ENCODE results near the gene MATR3.
A peak's percentile ranks its signal among the peaks of the same experiment; 100 is the strongest.

The MATR3 gene

DNA sequence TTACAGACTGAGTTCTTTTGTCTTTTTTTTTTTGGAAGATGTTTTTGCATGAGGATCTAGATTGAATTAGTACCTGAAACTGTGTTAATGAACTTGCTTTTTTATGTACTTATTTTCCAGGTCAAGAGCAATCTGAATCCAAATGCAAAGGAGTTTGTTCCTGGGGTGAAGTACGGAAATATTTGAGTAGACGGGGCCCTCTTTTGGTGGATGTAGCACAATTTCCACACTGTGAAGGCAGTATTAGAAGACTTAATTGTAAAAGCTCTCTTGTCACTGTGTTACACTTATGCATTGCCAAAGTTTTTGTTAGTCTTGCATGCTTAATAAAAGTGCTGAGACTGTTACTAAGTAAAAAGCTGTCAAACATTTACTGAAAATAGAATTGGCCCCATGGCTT, 75.1 kb downstream of the MATR3 start:
- TF ChIP-seq, protein P1, sequence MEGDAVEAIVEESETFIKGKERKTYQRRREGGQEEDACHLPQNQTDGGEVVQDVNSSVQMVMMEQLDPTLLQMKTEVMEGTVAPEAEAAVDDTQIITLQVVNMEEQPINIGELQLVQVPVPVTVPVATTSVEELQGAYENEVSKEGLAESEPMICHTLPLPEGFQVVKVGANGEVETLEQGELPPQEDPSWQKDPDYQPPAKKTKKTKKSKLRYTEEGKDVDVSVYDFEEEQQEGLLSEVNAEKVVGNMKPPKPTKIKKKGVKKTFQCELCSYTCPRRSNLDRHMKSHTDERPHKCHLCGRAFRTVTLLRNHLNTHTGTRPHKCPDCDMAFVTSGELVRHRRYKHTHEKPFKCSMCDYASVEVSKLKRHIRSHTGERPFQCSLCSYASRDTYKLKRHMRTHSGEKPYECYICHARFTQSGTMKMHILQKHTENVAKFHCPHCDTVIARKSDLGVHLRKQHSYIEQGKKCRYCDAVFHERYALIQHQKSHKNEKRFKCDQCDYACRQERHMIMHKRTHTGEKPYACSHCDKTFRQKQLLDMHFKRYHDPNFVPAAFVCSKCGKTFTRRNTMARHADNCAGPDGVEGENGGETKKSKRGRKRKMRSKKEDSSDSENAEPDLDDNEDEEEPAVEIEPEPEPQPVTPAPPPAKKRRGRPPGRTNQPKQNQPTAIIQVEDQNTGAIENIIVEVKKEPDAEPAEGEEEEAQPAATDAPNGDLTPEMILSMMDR (IDR thresholded peaks at IDR 0.05; ENCODE audit: control insufficient read depth, extremely low read depth, insufficient read depth), result 0 out of 2 replicates have a peak, but pooled peaks have one; percentile 13
- no peak for DNase-seq (ENCODE audit: low read depth)
- H3K4me3 ChIP-seq (ENCODE audit: low read depth, low read length), result no peak overlapping the region

DNA sequence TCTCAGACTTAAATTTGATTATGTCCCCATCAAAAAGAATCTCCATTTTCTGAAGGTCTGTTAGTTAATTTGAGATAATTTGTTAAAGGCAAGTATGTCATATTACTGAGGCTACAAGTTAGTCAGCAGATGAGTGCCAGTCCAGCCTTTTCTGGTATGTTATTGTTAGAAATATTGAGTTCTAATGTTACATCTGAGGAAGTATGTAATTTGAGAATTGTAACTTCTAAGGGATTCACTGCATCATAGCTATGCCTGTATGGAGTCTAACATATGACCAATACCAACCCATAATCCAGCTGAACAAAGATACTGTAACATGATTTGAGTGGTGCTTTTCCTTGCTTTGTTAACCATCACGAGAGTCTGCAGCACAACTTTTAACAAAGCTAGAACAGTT, 75.6 kb downstream of the MATR3 start:
- H3K4me3 ChIP-seq (ENCODE audit: low read depth, low read length), result no peak overlapping the region
- TF ChIP-seq, protein P1 (IDR thresholded peaks at IDR 0.05; ENCODE audit: control insufficient read depth, extremely low read depth, insufficient read depth), result no peak
- DNase-seq (ENCODE audit: low read depth), result no peak

DNA sequence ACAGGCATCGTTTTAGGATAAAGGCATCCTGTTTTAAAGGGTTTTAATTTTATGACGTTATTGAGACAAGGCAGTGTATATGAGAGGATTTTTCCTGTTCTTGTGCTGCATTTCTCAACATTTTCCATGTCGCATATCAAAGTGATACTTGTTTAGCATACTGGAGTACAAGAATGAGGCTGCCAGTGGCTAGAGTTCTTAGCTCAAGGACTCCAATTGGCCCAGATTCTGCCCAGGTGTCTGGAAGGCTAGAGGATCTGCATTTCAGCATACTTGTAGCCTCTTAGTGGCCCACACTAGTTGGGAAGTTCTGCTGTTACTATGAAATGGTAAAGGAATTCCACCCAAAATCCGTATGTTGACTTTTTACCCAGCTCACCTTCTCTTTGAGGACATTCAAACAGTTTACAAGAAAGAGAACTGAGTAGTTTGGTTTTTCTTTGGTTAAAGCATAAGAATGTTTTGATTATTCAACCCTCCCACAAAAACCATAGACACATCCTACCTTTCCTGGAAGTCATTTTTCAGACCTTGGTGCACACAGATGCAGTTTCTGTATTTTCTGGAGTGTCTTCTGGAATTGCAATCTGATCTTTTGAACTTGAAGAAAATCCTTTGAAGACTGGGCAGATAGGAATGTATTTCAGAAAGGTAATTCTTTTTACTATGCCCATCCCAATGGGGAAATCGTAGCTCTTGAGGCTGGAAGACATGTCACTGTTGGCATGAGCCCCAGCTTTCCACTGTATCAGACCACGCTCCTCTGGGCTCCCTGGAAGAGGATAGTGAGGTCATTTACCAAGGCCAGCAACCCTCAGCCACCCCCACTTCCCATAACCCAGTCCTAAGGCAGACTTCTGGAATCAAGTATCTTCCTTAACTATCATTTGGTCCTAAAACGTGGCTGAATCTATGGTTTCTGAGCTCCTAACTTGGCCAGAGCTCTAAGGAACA, 78.2 kb downstream of the MATR3 start:
- TF ChIP-seq, protein P1 (IDR thresholded peaks at IDR 0.05; ENCODE audit: control insufficient read depth, extremely low read depth, insufficient read depth), result no peak
- no peak overlapping the region for H3K4me3 ChIP-seq (ENCODE audit: low read depth, low read length)
- no peak for DNase-seq (ENCODE audit: low read depth)

DNA sequence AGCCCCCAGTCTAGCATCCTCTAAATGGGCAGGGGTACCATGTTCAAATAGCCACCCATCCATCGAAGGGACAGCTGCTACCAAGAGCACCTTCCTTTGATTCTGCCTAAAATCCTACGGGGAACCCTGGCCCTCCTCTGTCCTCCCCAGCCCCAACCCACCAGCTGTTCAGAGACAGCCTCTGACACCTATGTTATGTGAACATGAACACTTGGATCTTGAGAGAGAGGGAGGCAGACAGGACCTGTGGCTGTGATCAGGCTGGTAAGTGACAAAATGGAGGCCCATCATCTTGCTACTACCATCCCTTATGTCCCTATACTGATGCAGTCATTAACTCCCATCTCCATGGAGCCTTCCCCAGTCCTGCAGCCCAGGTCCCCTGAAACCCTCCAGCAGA, 81.4 kb downstream of the MATR3 start:
- TF ChIP-seq, protein P1 (IDR thresholded peaks at IDR 0.05; ENCODE audit: control insufficient read depth, extremely low read depth, insufficient read depth), result no peak
- DNase-seq (ENCODE audit: low read depth), result no peak
- no peak overlapping the region for H3K4me3 ChIP-seq (ENCODE audit: low read depth, low read length)

DNA sequence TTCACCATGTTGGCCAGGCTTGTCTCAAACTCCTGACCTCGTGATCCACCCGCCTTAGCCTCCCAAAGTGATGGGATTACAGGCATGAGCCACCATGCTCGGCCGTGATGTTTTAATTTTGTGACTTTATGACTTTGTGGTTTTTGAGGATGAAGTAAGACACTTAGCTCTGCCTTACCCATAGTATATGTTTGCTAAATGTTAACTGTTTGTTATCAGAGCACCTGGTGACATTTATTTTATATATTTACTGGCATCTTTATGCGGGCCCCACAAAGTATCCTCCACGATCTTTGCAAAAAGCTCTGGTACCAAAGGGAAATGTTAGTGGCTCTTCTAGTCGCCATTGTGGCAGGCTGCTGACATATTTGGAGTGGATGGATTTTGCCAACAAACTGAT, 82.8 kb downstream of the MATR3 start:
- TF ChIP-seq, protein P1 (IDR thresholded peaks at IDR 0.05; ENCODE audit: control insufficient read depth, extremely low read depth, insufficient read depth), result no peak
- no peak overlapping the region for H3K4me3 ChIP-seq (ENCODE audit: low read depth, low read length)
- no peak for DNase-seq (ENCODE audit: low read depth)

DNA sequence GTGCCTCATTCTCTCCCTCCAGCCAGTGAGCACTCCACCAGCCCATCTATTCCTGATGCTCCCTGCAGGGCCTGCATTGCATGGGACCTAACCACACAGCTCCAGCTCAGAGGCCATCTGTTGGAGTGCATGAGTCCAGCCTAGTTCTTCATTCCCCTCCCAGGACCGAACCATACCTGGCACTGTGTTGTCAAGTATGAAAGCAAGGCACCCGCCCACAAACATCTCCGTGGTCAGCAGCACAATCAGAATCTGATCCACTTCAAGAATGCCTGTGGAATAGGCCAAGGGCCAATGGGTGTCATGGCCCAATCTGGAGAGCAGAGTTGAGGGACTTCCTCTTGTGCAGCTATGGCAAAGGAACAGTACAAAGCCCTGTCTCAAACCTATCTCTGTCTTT, 83.7 kb downstream of the MATR3 start:
- TF ChIP-seq, protein P1 (IDR thresholded peaks at IDR 0.05; ENCODE audit: control insufficient read depth, extremely low read depth, insufficient read depth), result no peak
- no peak overlapping the region for H3K4me3 ChIP-seq (ENCODE audit: low read depth, low read length)
- DNase-seq (ENCODE audit: low read depth), result no peak
